Measurements from ENCODE around the gene MTCL1. TPM values are rescaled to one million over a fixed set of nuclear protein-coding genes. Genes with fewer than 3 reads are reported as not detected.

MTCL1 gene
- total and polyA plus RNA-seq, 11 donors: 4.7 to 17.7 (median 9.5) TPM

DNA sequence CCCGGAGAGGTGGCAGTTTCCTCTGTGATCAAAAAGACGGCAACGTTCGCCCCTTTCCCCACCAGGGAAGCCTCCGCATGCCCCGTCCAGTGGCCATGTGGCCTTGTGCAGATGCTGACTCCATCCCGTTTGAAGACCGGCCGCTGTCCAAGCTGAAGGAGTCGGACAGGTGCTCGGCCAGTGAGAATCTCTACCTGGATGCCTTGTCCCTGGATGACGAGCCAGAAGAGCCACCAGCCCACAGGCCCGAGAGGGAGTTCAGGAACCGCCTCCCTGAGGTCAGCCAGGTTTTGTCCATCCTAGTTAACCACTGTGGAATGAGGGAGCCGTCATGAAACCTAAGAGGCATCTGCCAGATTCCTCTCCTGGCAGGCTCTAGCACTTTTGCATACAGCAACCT, 113.6 kb downstream of the MTCL1 start:
- Histone ChIP-seq H3K9me3 (no peaks in the 10 kb centered on the region), H3K27me3 (no peaks in the 10 kb centered on the region), H3K4me1 (peaks cover 0 to 25% (median 5%) of the 10 kb centered on the region in 12 donors), H3K27ac (no peak overlapping the region), H3K36me3 (peaks cover 0 to 3% (median 0%) of the 10 kb centered on the region in 9 donors), H3K4me3 (no peak overlapping the region)
- TF ChIP-seq POLR2A (IDR thresholded peaks at IDR 0.05) (no peak), CTCF (IDR thresholded peaks at IDR 0.05) (no peak)
- intact Hi-C loops (cut with DNase I): no loop called here
- WGBS, 4 donors: 87 to 94% (median 92%) methylated on average over 13 to 15 of the region's 15 CpGs
- ATAC-seq (no peak), DNase-seq (no peak)

- H3K4me3 ChIP-seq: no peak overlapping the region
- intact Hi-C loops (cut with DNase I): loop anchor here in 1 of 10 donors (10.0 kb wide), 1 partner anchor 56 kb away; no protein-coding TSS in a partner anchor
- DNase-seq: no peak
- H3K27ac ChIP-seq: no peak overlapping the region
- H3K36me3 ChIP-seq: peaks cover 0 to 5% (median 0%) of the 10 kb centered on the region in 9 donors
- H3K27me3 ChIP-seq: no peaks in the 10 kb centered on the region
- ATAC-seq: no peak
- no peaks in the 10 kb centered on the region for H3K9me3 ChIP-seq
- WGBS, 4 donors: 70 to 83% (median 76%) methylated on average over 9 of the region's 9 CpGs
- TF ChIP-seq CTCF (IDR thresholded peaks at IDR 0.05) (no peak), POLR2A (IDR thresholded peaks at IDR 0.05) (no peak)
- peaks cover 0 to 31% (median 5%) of the 10 kb centered on the region in 12 donors for H3K4me1 ChIP-seq
Observed at GRCh38 chr18:8820396-8821082, 115.2 kb downstream of the MTCL1 start.

GRCh38 chr18:8821083-8821465, 115.7 kb downstream of the MTCL1 start:
- Histone ChIP-seq H3K27ac (no peak overlapping the region), H3K27me3 (no peaks in the 10 kb centered on the region), H3K36me3 (peaks cover 0 to 5% (median 0%) of the 10 kb centered on the region in 9 donors), H3K9me3 (no peaks in the 10 kb centered on the region), H3K4me1 (peaks cover 0 to 30% (median 4%) of the 10 kb centered on the region in 12 donors), H3K4me3 (no peak overlapping the region)
- TF ChIP-seq POLR2A (IDR thresholded peaks at IDR 0.05): no peak
- TF ChIP-seq CTCF (IDR thresholded peaks at IDR 0.05): no peak
- DNase-seq (no peak), ATAC-seq (no peak)
- intact Hi-C loops (cut with DNase I): loop anchor here in 1 of 10 donors (10.0 kb wide), 1 partner anchor 56 kb away; no protein-coding TSS in a partner anchor
- WGBS, 4 donors: 81 to 87% (median 86%) methylated on average over 3 of the region's 3 CpGs

DNA sequence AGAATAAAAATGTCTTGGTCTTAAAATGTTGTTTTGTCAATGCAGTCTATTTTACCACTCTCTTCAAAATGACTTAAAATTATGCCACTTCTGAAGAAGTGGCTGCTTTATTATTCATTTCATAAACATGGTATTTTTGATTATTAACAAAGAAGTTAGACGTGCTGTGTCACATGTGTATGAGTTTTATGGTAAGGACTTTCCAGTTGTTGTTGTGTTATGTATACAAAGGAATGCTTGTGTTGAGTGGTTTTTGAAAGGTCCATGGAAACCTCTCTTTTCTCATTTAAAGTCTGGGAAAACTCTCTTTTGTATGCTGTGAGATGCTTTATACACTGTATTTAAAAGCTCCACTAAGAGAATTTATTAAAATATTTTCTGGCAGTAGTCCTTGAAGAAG, 116.2 kb downstream of the MTCL1 start:
- TF ChIP-seq POLR2A (IDR thresholded peaks at IDR 0.05) (no peak), CTCF (IDR thresholded peaks at IDR 0.05) (no peak)
- WGBS, 4 donors: 80 to 98% (median 89%) methylated on average over 1 of the region's 1 CpG
- intact Hi-C loops (cut with DNase I): loop anchor here in 1 of 10 donors (10.0 kb wide), 1 partner anchor 57 kb away; no protein-coding TSS in a partner anchor
- H3K4me1 ChIP-seq: peaks cover 0 to 26% (median 2%) of the 10 kb centered on the region in 12 donors
- H3K4me3 ChIP-seq: no peak overlapping the region
- H3K9me3 ChIP-seq: no peaks in the 10 kb centered on the region
- ATAC-seq: no peak
- H3K27me3 ChIP-seq: no peaks in the 10 kb centered on the region
- DNase-seq: no peak
- H3K27ac ChIP-seq: no peak overlapping the region
- peaks cover 0 to 5% (median 0%) of the 10 kb centered on the region in 9 donors for H3K36me3 ChIP-seq

Data from heart left ventricle (tissue), 16 donors.